ENCODE results near the gene TNK1. TPM values are rescaled to one million over a fixed set of nuclear protein-coding genes. Genes with fewer than 3 reads are reported as not detected.

Gene TNK1
- total RNA-seq, 1 experiment from 2014 or later: 16.8 TPM

DNA sequence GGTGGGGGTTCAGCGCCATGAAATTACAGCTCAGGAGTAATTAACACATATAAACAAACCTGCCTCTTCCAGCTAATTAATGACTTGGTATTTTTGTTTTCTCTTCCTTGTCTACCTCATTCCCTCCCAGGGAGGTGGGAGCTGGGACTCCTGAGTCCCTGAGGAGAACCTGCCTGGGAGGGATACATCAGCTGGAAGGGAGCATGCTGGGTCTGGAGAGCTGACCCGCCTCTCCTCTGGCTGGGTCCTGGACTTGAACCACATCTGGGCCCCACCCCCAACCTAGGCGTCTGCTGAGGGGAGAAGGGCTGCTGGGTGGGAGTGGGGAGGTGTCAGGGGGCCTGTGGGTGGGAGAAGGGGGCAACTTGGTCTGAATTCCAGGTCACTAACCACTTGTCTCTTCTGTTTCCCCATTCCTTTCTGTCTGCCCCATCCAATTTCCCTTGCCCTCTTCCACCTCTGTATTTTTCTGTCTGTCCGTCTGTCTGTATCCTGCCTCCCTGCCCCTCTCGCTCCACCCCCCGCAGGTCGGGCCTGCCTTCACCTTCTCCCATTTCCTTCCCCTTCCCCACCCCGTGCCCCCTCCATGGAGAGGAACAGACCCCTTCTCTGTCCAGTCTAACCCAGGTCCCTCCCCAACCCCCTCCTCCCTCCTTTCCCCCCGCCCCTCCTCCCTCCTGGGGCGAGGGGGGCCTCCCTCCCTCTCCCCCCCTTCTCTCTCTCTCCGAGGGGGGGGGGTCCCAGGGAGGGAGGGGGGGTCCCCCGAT, 26.8 kb downstream of the TNK1 start, which contains the start of gene NLGN2:
Gene NLGN2, plus strand, starts transcription at position 361 of the 767 bp plus-strand sequence. CDS start 411 bp downstream, outside the sequence.
- H3K27me3 ChIP-seq (ENCODE audit: insufficient read depth, low read length): no peaks in the 10 kb centered on the region
- H3K9me2 ChIP-seq (ENCODE audit: insufficient read depth): no peaks in the 10 kb centered on the region
- POLR2A ChIA-PET: no interaction called here
- RAD21 ChIA-PET (ENCODE audit: low non-redundant PET in 1 of 2, low total read pairs in 2 of 2, uncharacterized antibody in 2 of 2, unreplicated experiment in 2 of 2): no interaction called here
- H3K4me1 ChIP-seq (ENCODE audit: control insufficient read depth in 1 of 2, insufficient read depth in 2 of 2, low read length in 2 of 2): peaks cover 13 to 21% of the 10 kb centered on the region in 2 experiments
- peaks cover 7% of the 10 kb centered on the region for H3K79me2 ChIP-seq (ENCODE audit: insufficient read depth, low read length)
- H3K27ac ChIP-seq (ENCODE audit: low read depth, low read length): no peak within 1 kb of the TSS
- H3K4me2 ChIP-seq (ENCODE audit: low read length): no peak within 1 kb of the TSS
- H2AFZ ChIP-seq (ENCODE audit: low read depth, low read length, poor library complexity, severe bottlenecking): no peak within 1 kb of the TSS
- intact Hi-C loops (cut with micrococcal nuclease): no loop called here
- CTCF ChIA-PET: no interaction called here
- H3K36me3 ChIP-seq (ENCODE audit: control insufficient read depth in 1 of 2, insufficient read depth in 2 of 2, low read length in 2 of 2): peaks cover 0 to 6% of the 10 kb centered on the region in 2 experiments; a peak in 1 of 4 replicates
- H3K9ac ChIP-seq (ENCODE audit: low read length): no peak within 1 kb of the TSS
- H4K20me1 ChIP-seq (ENCODE audit: insufficient read depth): no peaks in the 10 kb centered on the region
- DNase-seq (ENCODE audit: low read depth, low spot score) (no peak), ATAC-seq (no peak)
- H3K9me3 ChIP-seq (ENCODE audit: control insufficient read depth in 1 of 2, insufficient read depth in 1 of 2, low read depth in 1 of 2, low read length in 2 of 2): no peaks in the 10 kb centered on the region
- no peak for TF ChIP-seq EGR1 (IDR thresholded peaks at IDR 0.05; ENCODE audit: low read depth)
- TF ChIP-seq, protein P1, sequence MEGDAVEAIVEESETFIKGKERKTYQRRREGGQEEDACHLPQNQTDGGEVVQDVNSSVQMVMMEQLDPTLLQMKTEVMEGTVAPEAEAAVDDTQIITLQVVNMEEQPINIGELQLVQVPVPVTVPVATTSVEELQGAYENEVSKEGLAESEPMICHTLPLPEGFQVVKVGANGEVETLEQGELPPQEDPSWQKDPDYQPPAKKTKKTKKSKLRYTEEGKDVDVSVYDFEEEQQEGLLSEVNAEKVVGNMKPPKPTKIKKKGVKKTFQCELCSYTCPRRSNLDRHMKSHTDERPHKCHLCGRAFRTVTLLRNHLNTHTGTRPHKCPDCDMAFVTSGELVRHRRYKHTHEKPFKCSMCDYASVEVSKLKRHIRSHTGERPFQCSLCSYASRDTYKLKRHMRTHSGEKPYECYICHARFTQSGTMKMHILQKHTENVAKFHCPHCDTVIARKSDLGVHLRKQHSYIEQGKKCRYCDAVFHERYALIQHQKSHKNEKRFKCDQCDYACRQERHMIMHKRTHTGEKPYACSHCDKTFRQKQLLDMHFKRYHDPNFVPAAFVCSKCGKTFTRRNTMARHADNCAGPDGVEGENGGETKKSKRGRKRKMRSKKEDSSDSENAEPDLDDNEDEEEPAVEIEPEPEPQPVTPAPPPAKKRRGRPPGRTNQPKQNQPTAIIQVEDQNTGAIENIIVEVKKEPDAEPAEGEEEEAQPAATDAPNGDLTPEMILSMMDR (IDR thresholded peaks at IDR 0.05 in 2 of 3, conservative IDR thresholded peaks at IDR 0.05 in 1 of 3; ENCODE audit: borderline replicate concordance in 1 of 3, insufficient read depth in 1 of 3, low read depth in 2 of 3, low read length in 2 of 3): no peak
- no TSS peak for BruUV-seq (replicated peaks)
- no peak within 1 kb of the TSS for H3K4me3 ChIP-seq (replicated peaks in 1 of 2; ENCODE audit: low read depth in 1 of 2, low read length in 2 of 2)

DNA sequence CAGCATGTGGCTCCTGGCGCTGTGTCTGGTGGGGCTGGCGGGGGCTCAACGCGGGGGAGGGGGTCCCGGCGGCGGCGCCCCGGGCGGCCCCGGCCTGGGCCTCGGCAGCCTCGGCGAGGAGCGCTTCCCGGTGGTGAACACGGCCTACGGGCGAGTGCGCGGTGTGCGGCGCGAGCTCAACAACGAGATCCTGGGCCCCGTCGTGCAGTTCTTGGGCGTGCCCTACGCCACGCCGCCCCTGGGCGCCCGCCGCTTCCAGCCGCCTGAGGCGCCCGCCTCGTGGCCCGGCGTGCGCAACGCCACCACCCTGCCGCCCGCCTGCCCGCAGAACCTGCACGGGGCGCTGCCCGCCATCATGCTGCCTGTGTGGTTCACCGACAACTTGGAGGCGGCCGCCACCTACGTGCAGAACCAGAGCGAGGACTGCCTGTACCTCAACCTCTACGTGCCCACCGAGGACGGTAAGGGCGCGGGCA, 27.4 kb downstream of the TNK1 start:
- Histone ChIP-seq H3K4me2 (ENCODE audit: low read length) (no peak overlapping the region), H3K9me3 (ENCODE audit: control insufficient read depth in 1 of 2, insufficient read depth in 1 of 2, low read depth in 1 of 2, low read length in 2 of 2) (no peaks in the 10 kb centered on the region), H3K79me2 (ENCODE audit: insufficient read depth, low read length) (peaks cover 2% of the 10 kb centered on the region; the same call in 1 of the 2 replicates), H3K9me2 (ENCODE audit: insufficient read depth) (no peaks in the 10 kb centered on the region), H4K20me1 (ENCODE audit: insufficient read depth) (no peaks in the 10 kb centered on the region), H3K4me3 (replicated peaks in 1 of 2; ENCODE audit: low read depth in 1 of 2, low read length in 2 of 2) (no peak overlapping the region), H3K27me3 (ENCODE audit: insufficient read depth, low read length) (no peaks in the 10 kb centered on the region), H3K4me1 (ENCODE audit: control insufficient read depth in 1 of 2, insufficient read depth in 2 of 2, low read length in 2 of 2) (peaks cover 8 to 14% of the 10 kb centered on the region in 2 experiments; a peak in 3 of 4 replicates), H3K9ac (ENCODE audit: low read length) (no peak overlapping the region), H3K36me3 (ENCODE audit: control insufficient read depth in 1 of 2, insufficient read depth in 2 of 2, low read length in 2 of 2) (peaks cover 0 to 6% of the 10 kb centered on the region in 2 experiments; a peak in 1 of 4 replicates), H3K27ac (ENCODE audit: low read depth, low read length) (no peak overlapping the region), H2AFZ (ENCODE audit: low read depth, low read length, poor library complexity, severe bottlenecking) (no peak overlapping the region)
- no peak for DNase-seq (ENCODE audit: low read depth, low spot score)
- ATAC-seq: no peak
- ChIA-PET POLR2A (no interaction called here), RAD21 (ENCODE audit: low non-redundant PET in 1 of 2, low total read pairs in 2 of 2, uncharacterized antibody in 2 of 2, unreplicated experiment in 2 of 2) (no interaction called here), CTCF (no interaction called here)
- intact Hi-C loops (cut with micrococcal nuclease): no loop called here
- BruUV-seq (replicated peaks): no TSS peak
- TF ChIP-seq ELF1 (IDR thresholded peaks at IDR 0.05; ENCODE audit: borderline replicate concordance, low read depth) (no peak), EZH2phosphoT487 (IDR thresholded peaks at IDR 0.05; ENCODE audit: borderline replicate concordance) (no peak), RAD21 (IDR thresholded peaks at IDR 0.05; ENCODE audit: low read depth) (no peak), SRF (IDR thresholded peaks at IDR 0.05; ENCODE audit: low read depth) (no peak), CEBPB (IDR thresholded peaks at IDR 0.05; ENCODE audit: low read depth) (no peak), ZNF274 (IDR thresholded peaks at IDR 0.05; ENCODE audit: low read depth, low read length) (no peak)
- TF ChIP-seq, protein P1 (IDR thresholded peaks at IDR 0.05 in 2 of 3, conservative IDR thresholded peaks at IDR 0.05 in 1 of 3; ENCODE audit: borderline replicate concordance in 1 of 3, insufficient read depth in 1 of 3, low read depth in 2 of 3, low read length in 2 of 3): no peak
- TF ChIP-seq, protein P2, sequence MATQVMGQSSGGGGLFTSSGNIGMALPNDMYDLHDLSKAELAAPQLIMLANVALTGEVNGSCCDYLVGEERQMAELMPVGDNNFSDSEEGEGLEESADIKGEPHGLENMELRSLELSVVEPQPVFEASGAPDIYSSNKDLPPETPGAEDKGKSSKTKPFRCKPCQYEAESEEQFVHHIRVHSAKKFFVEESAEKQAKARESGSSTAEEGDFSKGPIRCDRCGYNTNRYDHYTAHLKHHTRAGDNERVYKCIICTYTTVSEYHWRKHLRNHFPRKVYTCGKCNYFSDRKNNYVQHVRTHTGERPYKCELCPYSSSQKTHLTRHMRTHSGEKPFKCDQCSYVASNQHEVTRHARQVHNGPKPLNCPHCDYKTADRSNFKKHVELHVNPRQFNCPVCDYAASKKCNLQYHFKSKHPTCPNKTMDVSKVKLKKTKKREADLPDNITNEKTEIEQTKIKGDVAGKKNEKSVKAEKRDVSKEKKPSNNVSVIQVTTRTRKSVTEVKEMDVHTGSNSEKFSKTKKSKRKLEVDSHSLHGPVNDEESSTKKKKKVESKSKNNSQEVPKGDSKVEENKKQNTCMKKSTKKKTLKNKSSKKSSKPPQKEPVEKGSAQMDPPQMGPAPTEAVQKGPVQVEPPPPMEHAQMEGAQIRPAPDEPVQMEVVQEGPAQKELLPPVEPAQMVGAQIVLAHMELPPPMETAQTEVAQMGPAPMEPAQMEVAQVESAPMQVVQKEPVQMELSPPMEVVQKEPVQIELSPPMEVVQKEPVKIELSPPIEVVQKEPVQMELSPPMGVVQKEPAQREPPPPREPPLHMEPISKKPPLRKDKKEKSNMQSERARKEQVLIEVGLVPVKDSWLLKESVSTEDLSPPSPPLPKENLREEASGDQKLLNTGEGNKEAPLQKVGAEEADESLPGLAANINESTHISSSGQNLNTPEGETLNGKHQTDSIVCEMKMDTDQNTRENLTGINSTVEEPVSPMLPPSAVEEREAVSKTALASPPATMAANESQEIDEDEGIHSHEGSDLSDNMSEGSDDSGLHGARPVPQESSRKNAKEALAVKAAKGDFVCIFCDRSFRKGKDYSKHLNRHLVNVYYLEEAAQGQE (IDR thresholded peaks at IDR 0.05; ENCODE audit: low read depth): no peak

Data from HCT116 (cell line).